Epithelial cell of esophagus (primary cell): ENCODE data around the gene ADGRL3.
"Not testable (repeated sequence)": the region's sequence is repeated elsewhere in the genome, so short reads cannot be mapped to it uniquely, and the experiment has no call there.

Source experiments
- DNase-seq: peaks from one replicate; pipeline ENCODE4 v3.0.0; 2010; ENCODE audit warnings: low read depth
- H3K4me3 ChIP-seq: 2 replicates; pipeline ENCODE4 v1.5.1; 2011; ENCODE audit warnings: mild to moderate bottlenecking, low read length, control low read depth
- CTCF ChIP-seq: IDR thresholded peaks from 2 replicates; pipeline ENCODE4 v1.5.1; 2011; ENCODE audit warnings: low read depth, mild to moderate bottlenecking, low read length, control low read depth, inconsistent platforms; ENCODE audit not compliant: insufficient read depth; ENCODE audit errors: missing control alignments

Gene ADGRL3

GRCh38 chr4:61350932-61351331 lies 150.8 kb downstream of the ADGRL3 start:
- H3K4me3 ChIP-seq, result no peak overlapping the region
- TF ChIP-seq CTCF, result no peak
- DNase-seq, result no peak

GRCh38 chr4:61356696-61357095 lies 156.6 kb downstream of the ADGRL3 start:
- H3K4me3 ChIP-seq, result no peak overlapping the region
- DNase-seq, result no peak
- TF ChIP-seq CTCF, result no peak

- H3K4me3 ChIP-seq, result no peak overlapping the region
- DNase-seq, result no peak
- no peak for TF ChIP-seq CTCF
Observed at GRCh38 chr4:61359301-61359700, 159.2 kb downstream of the ADGRL3 start.

GRCh38 chr4:61372817-61373216 lies 172.7 kb downstream of the ADGRL3 start:
- DNase-seq, result not testable (repeated sequence)

GRCh38 chr4:61373901-61374440 lies 173.8 kb downstream of the ADGRL3 start:
- no peak for TF ChIP-seq CTCF
- H3K4me3 ChIP-seq, result no peak overlapping the region
- DNase-seq, result peak; percentile 61

More at GRCh38 chr4:61372817-61373216, 172.7 kb downstream of the ADGRL3 start:
- not testable (repeated sequence) for H3K4me3 ChIP-seq

- DNase-seq, result no peak
- no peak for TF ChIP-seq CTCF
- no peak overlapping the region for H3K4me3 ChIP-seq
Observed at GRCh38 chr4:61374447-61374891, 174.3 kb downstream of the ADGRL3 start.

GRCh38 chr4:61375301-61375700 lies 175.2 kb downstream of the ADGRL3 start:
- TF ChIP-seq CTCF, result no peak
- DNase-seq, result peak; percentile 71
- no peak overlapping the region for H3K4me3 ChIP-seq
